Neural cell (in vitro differentiated cells): ENCODE results near the gene EEPD1. TPM values are rescaled to one million over a fixed set of nuclear protein-coding genes. Genes with fewer than 3 reads are reported as not detected.
A peak's percentile ranks its signal among the peaks of the same experiment; 100 is the strongest.

ENCODE experiments used
- H2AFZ ChIP-seq: fragments of 200-600, 300-800 bp; sonication (generic), shearing (Covaris generic); 2 replicates; pipeline ENCODE4 v1.6.0; 2014; ENCODE audit warnings: low read depth, mild to moderate bottlenecking, antibody characterized with exemption, low read length, moderate library complexity
- H3F3A ChIP-seq: fragments of 200-600 bp; shearing (Covaris generic); 2 replicates; pipeline ENCODE4 v1.6.1; 2016; ENCODE audit warnings: mild to moderate bottlenecking, moderate library complexity, mixed read lengths, antibody characterized with exemption, low read length; ENCODE audit not compliant: insufficient read depth, poor library complexity, severe bottlenecking
- H3K27ac ChIP-seq: fragments of 200-600, 300-800 bp; sonication (generic), shearing (Covaris generic); 2 replicates; pipeline ENCODE4 v1.5.1; 2014; ENCODE audit warnings: mild to moderate bottlenecking, low read length, moderate library complexity
- H3K27me3 ChIP-seq: fragments of 300-800, 200-600 bp; sonication (generic), shearing (Covaris generic); 2 replicates; pipeline ENCODE4 v1.6.0; 2014; ENCODE audit warnings: mild to moderate bottlenecking, low read depth, low read length, moderate library complexity; ENCODE audit not compliant: insufficient read depth
- H3K36me3 ChIP-seq: fragments of 300-800, 200-600 bp; sonication (generic), shearing (Covaris generic); 2 replicates; pipeline ENCODE4 v1.5.1; 2014; ENCODE audit warnings: mild to moderate bottlenecking, antibody characterized with exemption, low read length, moderate library complexity; ENCODE audit not compliant: insufficient read depth
- H3K4me2 ChIP-seq: fragments of 300-800, 200-600 bp; sonication (generic), shearing (Covaris generic); 2 replicates; pipeline ENCODE4 v1.6.0; 2014; ENCODE audit warnings: mild to moderate bottlenecking, low read length
- H3K4me3 ChIP-seq: fragments of 300-800, 200-600 bp; sonication (generic), shearing (Covaris generic); 2 replicates; pipeline ENCODE4 v1.5.1; 2014; ENCODE audit warnings: mild to moderate bottlenecking, low read length, moderate library complexity
- H3K79me2 ChIP-seq: fragments of 200-600 bp; shearing (Covaris generic); replicated peaks from 2 replicates; pipeline ENCODE4 v1.6.0; 2014; ENCODE audit warnings: mild to moderate bottlenecking, low read length, moderate library complexity; ENCODE audit not compliant: insufficient read depth
- H3K9ac ChIP-seq: fragments of 300-800, 200-600 bp; sonication (generic), shearing (Covaris generic); 2 replicates; pipeline ENCODE4 v1.6.1; 2016; ENCODE audit warnings: mild to moderate bottlenecking, low read length, mixed read lengths
- H3K9me2 ChIP-seq: fragments of 200-600 bp; shearing (Covaris generic); 2 replicates; pipeline ENCODE4 v1.6.1; 2016; ENCODE audit warnings: mild to moderate bottlenecking, low read length, mixed read lengths; ENCODE audit not compliant: insufficient read depth
- H3K9me3 ChIP-seq: fragments of 200-600, 300-800 bp; sonication (generic), shearing (Covaris generic); 2 replicates; pipeline ENCODE4 v1.6.1; 2016; ENCODE audit warnings: mild to moderate bottlenecking, mixed run types, low read length, moderate library complexity, mixed read lengths
- H4K20me1 ChIP-seq: fragments of 200-600 bp; shearing (Covaris generic); 2 replicates; pipeline ENCODE4 v1.6.1; 2016; ENCODE audit warnings: mild to moderate bottlenecking, mixed run types; ENCODE audit not compliant: insufficient read depth
- EZH2 ChIP-seq: fragments of 200-600, 300-800 bp; shearing (Covaris generic), sonication (generic); IDR thresholded peaks from 2 replicates; pipeline ENCODE4 v1.6.1; 2014; ENCODE audit warnings: antibody characterized with exemption, low read length, borderline replicate concordance, mild to moderate bottlenecking; ENCODE audit not compliant: insufficient read depth, poor library complexity, severe bottlenecking
- RAD21 ChIP-seq: fragments of 450-650 bp; conservative IDR thresholded peaks from 2 replicates; pipeline ENCODE4 v1.6.1; 2014; ENCODE audit warnings: antibody characterized with exemption, mild to moderate bottlenecking, moderate library complexity
- SMC3 ChIP-seq: fragments of 450-650 bp; conservative IDR thresholded peaks from 2 replicates; pipeline ENCODE4 v1.6.1; 2014; ENCODE audit warnings: antibody characterized with exemption, mild to moderate bottlenecking, moderate library complexity; ENCODE audit not compliant: poor library complexity
- TAF1 ChIP-seq: IDR thresholded peaks from 2 replicates; pipeline ENCODE4 v1.6.1; 2012; ENCODE audit warnings: low read depth
- polyA plus RNA-seq: library from polyadenylated mRNA; depleted of rRNA; stranded (reverse); fragments of >200 nt; gene quantifications from 2 replicates; pipeline ENCODE4 v1.2.3, GENCODE V29; 2014
- TF ChIP-seq, protein P1 (sequence below): fragments of 450-650 bp; IDR thresholded peaks from 2 replicates; pipeline ENCODE4 v1.5.1; 2014; ENCODE audit warnings: antibody characterized with exemption, mild to moderate bottlenecking, moderate library complexity; ENCODE audit not compliant: poor library complexity, severe bottlenecking
- TF ChIP-seq, protein P2 (sequence below): IDR thresholded peaks from 2 replicates; pipeline ENCODE4 v1.6.1; 2012; ENCODE audit warnings: borderline replicate concordance

Gene EEPD1
- polyA plus RNA-seq, 1 donor from 2014 or later, result 4.2 TPM

DNA sequence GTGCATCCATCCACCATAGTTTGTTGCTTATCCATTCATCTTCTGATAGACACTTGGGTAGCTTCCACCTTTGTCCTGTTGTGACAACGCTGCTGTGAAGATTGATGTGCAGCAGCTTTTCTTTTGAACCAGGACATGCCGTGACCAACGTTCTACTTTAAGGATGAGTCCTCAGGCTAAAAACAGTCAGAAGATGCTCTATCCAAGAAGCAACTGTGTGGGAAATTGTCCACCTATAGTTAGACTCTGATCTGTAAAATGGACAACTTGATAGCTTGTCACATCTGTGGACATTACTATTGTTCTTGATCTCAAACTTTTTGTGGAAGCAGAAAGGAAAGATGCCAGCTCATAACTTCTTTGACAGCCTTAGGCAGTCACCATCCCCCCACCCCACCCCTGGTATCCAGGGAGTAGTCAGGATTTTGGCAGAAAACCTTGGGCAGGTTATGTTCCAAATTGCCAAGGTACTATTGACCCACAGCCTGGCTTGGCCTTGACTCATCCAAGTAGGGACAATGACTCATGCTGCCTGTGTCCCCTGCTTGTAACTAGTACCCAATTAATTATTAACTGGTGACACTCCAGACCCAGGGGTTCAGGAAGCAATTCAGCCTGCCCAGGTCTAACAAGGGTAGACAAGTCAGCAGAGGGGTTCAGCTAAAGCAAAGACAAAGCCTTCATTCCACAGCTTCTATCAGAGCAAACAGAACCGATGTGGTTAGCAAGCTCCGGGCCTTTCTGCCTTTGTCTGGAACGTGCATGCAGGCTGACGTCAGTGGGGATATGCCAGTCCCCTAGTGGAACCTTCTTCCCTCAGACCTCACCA, 137.0 kb downstream of the EEPD1 start:
- no peaks in the 10 kb centered on the region for H3K36me3 ChIP-seq
- TF ChIP-seq, protein P1, sequence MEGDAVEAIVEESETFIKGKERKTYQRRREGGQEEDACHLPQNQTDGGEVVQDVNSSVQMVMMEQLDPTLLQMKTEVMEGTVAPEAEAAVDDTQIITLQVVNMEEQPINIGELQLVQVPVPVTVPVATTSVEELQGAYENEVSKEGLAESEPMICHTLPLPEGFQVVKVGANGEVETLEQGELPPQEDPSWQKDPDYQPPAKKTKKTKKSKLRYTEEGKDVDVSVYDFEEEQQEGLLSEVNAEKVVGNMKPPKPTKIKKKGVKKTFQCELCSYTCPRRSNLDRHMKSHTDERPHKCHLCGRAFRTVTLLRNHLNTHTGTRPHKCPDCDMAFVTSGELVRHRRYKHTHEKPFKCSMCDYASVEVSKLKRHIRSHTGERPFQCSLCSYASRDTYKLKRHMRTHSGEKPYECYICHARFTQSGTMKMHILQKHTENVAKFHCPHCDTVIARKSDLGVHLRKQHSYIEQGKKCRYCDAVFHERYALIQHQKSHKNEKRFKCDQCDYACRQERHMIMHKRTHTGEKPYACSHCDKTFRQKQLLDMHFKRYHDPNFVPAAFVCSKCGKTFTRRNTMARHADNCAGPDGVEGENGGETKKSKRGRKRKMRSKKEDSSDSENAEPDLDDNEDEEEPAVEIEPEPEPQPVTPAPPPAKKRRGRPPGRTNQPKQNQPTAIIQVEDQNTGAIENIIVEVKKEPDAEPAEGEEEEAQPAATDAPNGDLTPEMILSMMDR, result no peak
- H3K27me3 ChIP-seq, result no peaks in the 10 kb centered on the region
- no peaks in the 10 kb centered on the region for H3K79me2 ChIP-seq
- H3F3A ChIP-seq, result no peaks in the 10 kb centered on the region
- no peak overlapping the region for H3K4me3 ChIP-seq
- no peaks in the 10 kb centered on the region for H4K20me1 ChIP-seq
- H3K9me3 ChIP-seq, result no peaks in the 10 kb centered on the region
- no peak overlapping the region for H3K27ac ChIP-seq
- H2AFZ ChIP-seq, result no peak overlapping the region
- no peaks in the 10 kb centered on the region for H3K9me2 ChIP-seq
- no peak overlapping the region for H3K4me2 ChIP-seq
- H3K9ac ChIP-seq, result no peak overlapping the region

DNA sequence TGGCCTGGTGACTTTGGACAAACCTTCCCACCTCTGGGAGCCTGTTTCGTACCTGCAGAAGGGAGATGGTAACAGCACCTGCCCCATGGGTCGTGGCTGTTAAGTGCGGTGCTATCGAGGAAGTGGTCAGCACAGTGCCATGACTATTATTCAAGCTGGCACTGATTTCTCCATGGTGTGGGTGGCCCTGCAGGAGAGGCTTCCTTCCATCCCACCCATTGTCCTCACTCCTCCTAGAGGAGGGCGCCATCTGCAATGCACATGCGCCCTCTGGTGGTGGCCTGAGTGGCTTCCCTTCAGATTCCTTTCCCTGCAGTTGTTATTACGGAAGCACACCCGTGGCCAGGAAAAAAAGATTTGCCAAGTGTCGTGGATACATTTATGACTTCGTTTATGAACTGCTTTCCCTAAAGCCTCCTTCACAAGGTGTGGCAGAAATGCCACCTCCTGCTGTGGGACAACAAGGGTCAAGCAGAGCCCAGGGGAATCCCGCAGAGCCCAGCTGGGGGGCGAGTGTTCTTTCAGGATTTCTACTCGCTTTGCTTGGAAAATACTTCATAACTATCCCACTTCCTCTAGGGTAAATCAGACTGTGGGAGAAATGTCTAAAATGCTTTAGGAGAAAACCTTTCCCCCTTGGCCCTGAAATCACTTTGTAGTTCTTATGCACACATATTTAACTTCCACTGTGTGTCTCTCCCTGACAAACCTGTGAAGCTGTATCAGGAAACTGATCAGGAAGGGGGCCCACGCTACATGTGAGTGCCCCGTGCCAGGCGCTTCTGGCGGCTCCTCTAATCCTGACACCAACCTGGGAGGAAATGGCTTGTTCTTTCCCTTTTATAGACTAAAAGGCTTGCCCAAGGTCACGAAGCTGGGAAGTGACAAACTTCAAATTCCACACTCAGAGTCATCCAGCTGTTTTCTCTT, 138.6 kb downstream of the EEPD1 start:
- Histone ChIP-seq H3K9ac (no peak overlapping the region), H3K9me2 (no peaks in the 10 kb centered on the region), H4K20me1 (no peaks in the 10 kb centered on the region), H3K9me3 (no peaks in the 10 kb centered on the region), H3K27ac (no peak overlapping the region), H3F3A (no peaks in the 10 kb centered on the region), H3K4me3 (no peak overlapping the region), H3K27me3 (no peaks in the 10 kb centered on the region), H2AFZ (peak overlapping the region; percentile 10), H3K4me2 (no peak overlapping the region), H3K79me2 (no peaks in the 10 kb centered on the region), H3K36me3 (no peaks in the 10 kb centered on the region)
- TF ChIP-seq SMC3 (peak; percentile 100), TAF1 (no peak), EZH2 (no peak), RAD21 (peak; percentile 99)
- TF ChIP-seq, protein P2, sequence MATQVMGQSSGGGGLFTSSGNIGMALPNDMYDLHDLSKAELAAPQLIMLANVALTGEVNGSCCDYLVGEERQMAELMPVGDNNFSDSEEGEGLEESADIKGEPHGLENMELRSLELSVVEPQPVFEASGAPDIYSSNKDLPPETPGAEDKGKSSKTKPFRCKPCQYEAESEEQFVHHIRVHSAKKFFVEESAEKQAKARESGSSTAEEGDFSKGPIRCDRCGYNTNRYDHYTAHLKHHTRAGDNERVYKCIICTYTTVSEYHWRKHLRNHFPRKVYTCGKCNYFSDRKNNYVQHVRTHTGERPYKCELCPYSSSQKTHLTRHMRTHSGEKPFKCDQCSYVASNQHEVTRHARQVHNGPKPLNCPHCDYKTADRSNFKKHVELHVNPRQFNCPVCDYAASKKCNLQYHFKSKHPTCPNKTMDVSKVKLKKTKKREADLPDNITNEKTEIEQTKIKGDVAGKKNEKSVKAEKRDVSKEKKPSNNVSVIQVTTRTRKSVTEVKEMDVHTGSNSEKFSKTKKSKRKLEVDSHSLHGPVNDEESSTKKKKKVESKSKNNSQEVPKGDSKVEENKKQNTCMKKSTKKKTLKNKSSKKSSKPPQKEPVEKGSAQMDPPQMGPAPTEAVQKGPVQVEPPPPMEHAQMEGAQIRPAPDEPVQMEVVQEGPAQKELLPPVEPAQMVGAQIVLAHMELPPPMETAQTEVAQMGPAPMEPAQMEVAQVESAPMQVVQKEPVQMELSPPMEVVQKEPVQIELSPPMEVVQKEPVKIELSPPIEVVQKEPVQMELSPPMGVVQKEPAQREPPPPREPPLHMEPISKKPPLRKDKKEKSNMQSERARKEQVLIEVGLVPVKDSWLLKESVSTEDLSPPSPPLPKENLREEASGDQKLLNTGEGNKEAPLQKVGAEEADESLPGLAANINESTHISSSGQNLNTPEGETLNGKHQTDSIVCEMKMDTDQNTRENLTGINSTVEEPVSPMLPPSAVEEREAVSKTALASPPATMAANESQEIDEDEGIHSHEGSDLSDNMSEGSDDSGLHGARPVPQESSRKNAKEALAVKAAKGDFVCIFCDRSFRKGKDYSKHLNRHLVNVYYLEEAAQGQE, result peak; percentile 12
- TF ChIP-seq, protein P1, result peak; percentile 98
